Esophagus muscularis mucosa (tissue), 4 donors: ENCODE data around the gene HBB. TPM values are rescaled to one million over a fixed set of nuclear protein-coding genes. Genes with fewer than 3 reads are reported as not detected.

Experiments used
- DNase-seq: peaks from one replicate; pipeline ENCODE4 v3.0.0-alpha.2; 2017; ENCODE audit errors: extremely low spot score
- H3K27ac ChIP-seq, 4 donors: fragments of 200-600 bp; sonication (generic); replicated peaks in 1 of 4; 1 replicate in 3 of 4; 2 replicates in 1 of 4; pipeline ENCODE4 v1.5.1; 2016 to 2019; ENCODE audit warnings: mild to moderate bottlenecking in 1 of 4
- H3K27me3 ChIP-seq, 4 donors: fragments of 200-600 bp; sonication (generic); one replicate each; pipeline versions ENCODE4 v1.5.1 to v1.6.0; 2016 to 2019
- H3K36me3 ChIP-seq, 4 donors: fragments of 200-600 bp; sonication (generic); one replicate each; pipeline ENCODE4 v1.5.1; 2016 to 2019
- H3K4me1 ChIP-seq, 4 donors: fragments of 200-600 bp; sonication (generic); one replicate each; pipeline ENCODE4 v1.5.1; 2016 to 2019
- H3K4me3 ChIP-seq, 4 donors: fragments of 200-600 bp; sonication (generic); 1 replicate in 2 of 4; 2 replicates in 2 of 4; pipeline ENCODE4 v1.5.1; 2016 to 2019; ENCODE audit warnings: mild to moderate bottlenecking in 4 of 4, moderate library complexity in 1 of 4
- H3K9me3 ChIP-seq, 4 donors: fragments of 200-600 bp; sonication (generic); 1 replicate in 3 of 4; 2 replicates in 1 of 4; pipeline ENCODE4 v1.5.1; 2016 to 2019
- CTCF ChIP-seq, 3 experiments: fragments of 200-600 bp in 2 of 3; fragments of 450-650 bp in 1 of 3; sonication (generic) in 2 of 3; IDR thresholded peaks; one replicate each; pipeline ENCODE4 v1.5.1; 2017 to 2019; ENCODE audit warnings: antibody characterized with exemption in 3 of 3, mild to moderate bottlenecking in 2 of 3, moderate library complexity in 1 of 3
- EP300 ChIP-seq: sonication (generic); formaldehyde crosslinking; IDR thresholded peaks from one replicate; pipeline ENCODE4 v1.6.1; 2017; ENCODE audit warnings: antibody characterized with exemption
- POLR2A ChIP-seq: fragments of 450-650 bp; IDR thresholded peaks from one replicate; pipeline ENCODE4 v1.6.1; 2017; ENCODE audit warnings: antibody characterized with exemption, moderate library complexity, mild to moderate bottlenecking, low read depth
- POLR2AphosphoS5 ChIP-seq, 2 donors: sonication (generic); formaldehyde crosslinking; IDR thresholded peaks; one replicate each; pipeline ENCODE4 v1.6.1; 2017; ENCODE audit warnings: antibody characterized with exemption in 2 of 2
- WGBS: methylation state at CpG from one replicate; pipeline ENCODE4 v1.1.5; 2018; 5-methylcytosine and 5-hydroxymethylcytosine counted together
- intact Hi-C: fragments of 100-400 bp; cut with DNase I; formaldehyde crosslinking; loops from one replicate; pipeline ENCODE4 v1.15.1; 2023
- total RNA-seq, 4 donors: library from RNA; depleted of rRNA; stranded (reverse); fragments of >200 nt; gene quantifications; one replicate each; pipeline versions ENCODE4 v1.1.0 to v1.2.1, GENCODE V29; 2016

Gene HBB
- total RNA-seq, 4 donors from 2014 or later = 6.6 to 2,785 (median 163) TPM

DNA sequence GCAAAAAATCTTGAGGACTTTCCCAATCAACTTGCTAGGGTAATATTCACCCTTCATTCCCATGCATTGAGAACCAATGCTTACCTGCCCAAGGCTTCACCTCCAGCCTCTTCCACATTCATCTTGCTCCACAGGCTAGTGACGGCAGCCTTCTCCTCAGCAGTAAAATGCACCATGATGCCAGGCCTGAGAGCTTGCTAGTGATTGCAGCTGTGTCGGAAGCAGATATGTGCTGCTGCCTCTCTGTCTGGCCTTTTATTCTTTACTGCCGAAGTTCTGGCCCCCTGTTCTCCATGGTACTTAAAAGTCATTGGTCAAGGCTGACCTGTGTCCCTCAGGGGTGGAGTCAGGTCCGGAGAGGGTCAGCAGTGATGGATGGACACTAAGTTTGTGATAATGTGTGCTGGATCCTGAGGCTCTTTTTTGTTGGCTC lies 42.9 kb upstream of the HBB start, which contains the start of gene HBE1:
TSS of gene HBE1 (minus strand) at position 231 of the 433 bp plus-strand sequence. CDS start at position 176, 55 bp downstream.
- intact Hi-C loops = no loop called here
- no peak within 1 kb of the TSS for H3K4me3 ChIP-seq
- no peaks in the 10 kb centered on the region for H3K4me1 ChIP-seq
- WGBS = 34% methylated on average over 4 of the region's 4 CpGs
- no peaks in the 10 kb centered on the region for H3K27me3 ChIP-seq
- no peak within 1 kb of the TSS for H3K27ac ChIP-seq
- H3K9me3 ChIP-seq = no peaks in the 10 kb centered on the region
- no peaks in the 10 kb centered on the region for H3K36me3 ChIP-seq
- TF ChIP-seq POLR2AphosphoS5 (IDR thresholded peaks at IDR 0.05) = no peak
- no peak for DNase-seq

- no peak overlapping the region for H3K4me3 ChIP-seq
- no peak for DNase-seq
- H3K36me3 ChIP-seq = no peaks in the 10 kb centered on the region
- no peaks in the 10 kb centered on the region for H3K4me1 ChIP-seq
- 79% methylated on average over 2 of the region's 2 CpGs for WGBS
- TF ChIP-seq POLR2AphosphoS5 (IDR thresholded peaks at IDR 0.05) = no peak
- TF ChIP-seq POLR2A = no peak
- TF ChIP-seq CTCF (IDR thresholded peaks at IDR 0.05) = no peak
- no peak for TF ChIP-seq EP300
- intact Hi-C loops = no loop called here
- no peaks in the 10 kb centered on the region for H3K9me3 ChIP-seq
- no peak overlapping the region for H3K27ac ChIP-seq
- no peaks in the 10 kb centered on the region for H3K27me3 ChIP-seq
Measured at GRCh38 chr11:5267033-5267563, 40.2 kb upstream of the HBB start.

DNA sequence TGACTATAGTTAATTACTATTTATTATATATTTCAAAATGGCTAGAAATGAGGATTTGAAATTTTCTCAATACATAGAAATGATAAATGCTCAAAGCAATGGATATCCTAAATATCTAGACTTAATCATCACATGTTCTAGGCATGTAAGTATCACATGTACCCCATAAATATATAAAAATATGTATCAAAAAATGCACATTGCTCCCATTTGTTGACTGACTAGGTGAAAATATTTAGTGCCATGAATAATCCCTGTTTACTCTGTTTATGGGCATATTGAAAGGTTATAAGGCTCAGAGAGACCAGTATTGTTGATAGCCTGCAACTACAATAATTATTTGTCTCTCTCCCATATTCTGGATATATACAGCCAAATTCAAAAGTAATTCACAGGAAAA lies 39.7 kb upstream of the HBB start:
- intact Hi-C loops = no loop called here
- no peak for DNase-seq
- TF ChIP-seq POLR2AphosphoS5 (IDR thresholded peaks at IDR 0.05) = no peak
- TF ChIP-seq POLR2A = no peak
- no peak for TF ChIP-seq EP300
- no peak for TF ChIP-seq CTCF (IDR thresholded peaks at IDR 0.05)
- H3K36me3 ChIP-seq = no peaks in the 10 kb centered on the region
- no peaks in the 10 kb centered on the region for H3K27me3 ChIP-seq
- no peaks in the 10 kb centered on the region for H3K9me3 ChIP-seq
- no peaks in the 10 kb centered on the region for H3K4me1 ChIP-seq
- no peak overlapping the region for H3K4me3 ChIP-seq
- no peak overlapping the region for H3K27ac ChIP-seq

DNA sequence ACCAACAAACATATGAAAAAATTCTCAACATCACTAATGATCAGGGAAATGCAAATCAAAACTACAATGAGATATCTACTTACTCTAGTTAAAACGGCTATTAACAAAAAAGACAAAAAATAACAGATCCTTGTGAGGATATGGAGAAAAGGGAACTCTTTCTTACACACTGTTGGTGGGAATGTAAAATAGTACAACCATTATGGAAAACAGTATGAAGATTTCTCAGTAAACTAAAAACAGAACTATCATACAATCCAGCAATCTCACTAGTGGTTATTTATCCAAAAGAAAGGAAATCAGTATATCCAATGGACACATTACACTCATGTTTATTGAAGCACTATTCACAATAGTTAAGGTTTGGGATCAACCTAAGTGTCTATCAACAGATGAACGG lies 39.0 kb upstream of the HBB start:
- Histone ChIP-seq H3K9me3 (no peaks in the 10 kb centered on the region), H3K27ac (no peak overlapping the region), H3K36me3 (no peaks in the 10 kb centered on the region), H3K4me3 (no peak overlapping the region), H3K27me3 (no peaks in the 10 kb centered on the region), H3K4me1 (no peaks in the 10 kb centered on the region)
- 40% methylated on average over 2 of the region's 2 CpGs for WGBS
- no peak for DNase-seq
- TF ChIP-seq POLR2AphosphoS5 (IDR thresholded peaks at IDR 0.05) (no peak), EP300 (no peak), POLR2A (no peak), CTCF (IDR thresholded peaks at IDR 0.05) (no peak)
- intact Hi-C loops = no loop called here

- no peak for TF ChIP-seq EP300
- no peak for TF ChIP-seq CTCF (IDR thresholded peaks at IDR 0.05)
- no peak for TF ChIP-seq POLR2A
- no peak for TF ChIP-seq POLR2AphosphoS5 (IDR thresholded peaks at IDR 0.05)
Measured at GRCh38 chr11:5258543-5259262, 31.8 kb upstream of the HBB start.

More at GRCh38 chr11:5258543-5259262, 31.8 kb upstream of the HBB start:
- Histone ChIP-seq H3K27me3 (no peaks in the 10 kb centered on the region), H3K27ac (no peak overlapping the region), H3K4me1 (no peaks in the 10 kb centered on the region), H3K4me3 (no peak overlapping the region), H3K9me3 (no peaks in the 10 kb centered on the region), H3K36me3 (no peaks in the 10 kb centered on the region)
- WGBS = 73% methylated on average over 7 of the region's 7 CpGs
- intact Hi-C loops = no loop called here
- no peak for DNase-seq
